Body of pancreas (tissue), 4 donors: ENCODE measurements around the gene LRIT2. TPM values are rescaled to one million over a fixed set of nuclear protein-coding genes. Genes with fewer than 3 reads are reported as not detected.

Experiments
- ATAC-seq: fragments of 150-250 bp; one replicate; pipeline ENCODE4 v1.9.1; 2016
- DNase-seq, 4 donors: peaks; one replicate each; pipeline ENCODE4 v3.0.0-alpha.2; 2019
- H3K27ac ChIP-seq, 4 donors: fragments of 200-600 bp; sonication (generic); 1 replicate in 3 of 4; 2 replicates in 1 of 4; pipeline versions ENCODE4 v1.5.1 to v1.6.1; 2016 to 2019; ENCODE audit warnings: mild to moderate bottlenecking in 1 of 4, mixed read lengths in 1 of 4, moderate library complexity in 1 of 4
- H3K27me3 ChIP-seq, 2 donors: fragments of 200-600 bp; sonication (generic); one replicate each; pipeline ENCODE4 v1.6.0; 2016; ENCODE audit warnings: mild to moderate bottlenecking in 1 of 2
- H3K36me3 ChIP-seq, 2 donors: fragments of 200-600 bp; sonication (generic); replicated peaks in 1 of 2; 2 replicates each; pipeline ENCODE4 v1.5.1; 2016; ENCODE audit warnings: low read depth in 2 of 2; ENCODE audit not compliant: insufficient read depth in 1 of 2
- H3K4me1 ChIP-seq: fragments of 200-600 bp; sonication (generic); one replicate; pipeline ENCODE4 v1.6.0; 2016
- H3K4me3 ChIP-seq, 2 donors: fragments of 200-600 bp; sonication (generic); 1 replicate in 1 of 2; 2 replicates in 1 of 2; pipeline ENCODE4 v1.5.1; 2016 to 2019
- H3K9me3 ChIP-seq, 3 donors: fragments of 200-600 bp; sonication (generic); 1 replicate in 2 of 3; 2 replicates in 1 of 3; pipeline ENCODE4 v1.5.1; 2016
- POLR2A ChIP-seq, 3 donors: fragments of 450-650 bp; IDR thresholded peaks; one replicate each; pipeline ENCODE4 v1.6.1; 2016; ENCODE audit warnings: antibody characterized with exemption in 3 of 3, mild to moderate bottlenecking in 2 of 3
- WGBS, 2 donors: methylation state at CpG; one replicate each; pipeline ENCODE4 v1.1.5; 2017; 5-methylcytosine and 5-hydroxymethylcytosine counted together
- intact Hi-C: fragments of 100-400 bp; cut with DNase I; formaldehyde crosslinking; loops from one replicate; pipeline ENCODE4 v1.15.1; 2023
- total RNA-seq, 2 donors: library from RNA; depleted of rRNA; stranded (reverse); fragments of >200 nt; gene quantifications; one replicate each; pipeline ENCODE4 v1.1.0, GENCODE V29; 2016
- TF ChIP-seq, protein P1 (sequence below), 7 experiments: fragments of 450-650 bp in 4 of 7; fragments of 200-600 bp in 3 of 7; sonication (generic) in 3 of 7; IDR thresholded peaks; one replicate each; pipeline ENCODE4 v1.5.1; 2016 to 2019; ENCODE audit warnings: antibody characterized with exemption in 7 of 7

Gene LRIT2
- total RNA-seq, 2 donors from 2014 or later: not detected

DNA sequence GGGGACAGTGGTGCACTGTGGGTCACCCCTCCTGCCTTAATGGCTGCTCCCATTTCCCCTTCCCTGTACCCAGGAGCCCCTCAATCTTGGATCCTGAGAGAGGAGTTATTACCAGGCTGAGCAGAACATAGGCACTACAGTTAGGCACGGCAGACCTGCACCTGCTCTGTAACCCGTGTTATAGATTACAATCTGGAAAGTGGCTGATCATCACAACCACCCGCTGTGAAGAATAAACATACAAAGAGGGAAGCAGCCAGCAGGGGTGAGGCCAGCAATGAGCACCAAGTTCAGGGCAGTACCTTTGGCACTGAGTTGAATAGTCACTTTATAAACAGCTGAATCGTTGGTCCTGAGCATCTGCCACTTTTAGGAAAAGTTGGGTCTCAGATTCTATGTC lies 29.3 kb downstream of the LRIT2 start:
- peaks cover 14% of the 10 kb centered on the region for H3K4me1 ChIP-seq
- no peak for ATAC-seq
- no peak overlapping the region for H3K27ac ChIP-seq
- H3K36me3 ChIP-seq: no peaks in the 10 kb centered on the region
- intact Hi-C loops: no loop called here
- no peaks in the 10 kb centered on the region for H3K9me3 ChIP-seq
- H3K27me3 ChIP-seq: peaks cover 0 to 22% of the 10 kb centered on the region in 2 donors
- no peak for DNase-seq
- TF ChIP-seq POLR2A (IDR thresholded peaks at IDR 0.05): no peak
- TF ChIP-seq, protein P1, sequence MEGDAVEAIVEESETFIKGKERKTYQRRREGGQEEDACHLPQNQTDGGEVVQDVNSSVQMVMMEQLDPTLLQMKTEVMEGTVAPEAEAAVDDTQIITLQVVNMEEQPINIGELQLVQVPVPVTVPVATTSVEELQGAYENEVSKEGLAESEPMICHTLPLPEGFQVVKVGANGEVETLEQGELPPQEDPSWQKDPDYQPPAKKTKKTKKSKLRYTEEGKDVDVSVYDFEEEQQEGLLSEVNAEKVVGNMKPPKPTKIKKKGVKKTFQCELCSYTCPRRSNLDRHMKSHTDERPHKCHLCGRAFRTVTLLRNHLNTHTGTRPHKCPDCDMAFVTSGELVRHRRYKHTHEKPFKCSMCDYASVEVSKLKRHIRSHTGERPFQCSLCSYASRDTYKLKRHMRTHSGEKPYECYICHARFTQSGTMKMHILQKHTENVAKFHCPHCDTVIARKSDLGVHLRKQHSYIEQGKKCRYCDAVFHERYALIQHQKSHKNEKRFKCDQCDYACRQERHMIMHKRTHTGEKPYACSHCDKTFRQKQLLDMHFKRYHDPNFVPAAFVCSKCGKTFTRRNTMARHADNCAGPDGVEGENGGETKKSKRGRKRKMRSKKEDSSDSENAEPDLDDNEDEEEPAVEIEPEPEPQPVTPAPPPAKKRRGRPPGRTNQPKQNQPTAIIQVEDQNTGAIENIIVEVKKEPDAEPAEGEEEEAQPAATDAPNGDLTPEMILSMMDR (IDR thresholded peaks at IDR 0.05): no peak
- H3K4me3 ChIP-seq: no peak overlapping the region
- WGBS, 2 donors: 13 to 14% methylated on average over 4 of the region's 4 CpGs

DNA sequence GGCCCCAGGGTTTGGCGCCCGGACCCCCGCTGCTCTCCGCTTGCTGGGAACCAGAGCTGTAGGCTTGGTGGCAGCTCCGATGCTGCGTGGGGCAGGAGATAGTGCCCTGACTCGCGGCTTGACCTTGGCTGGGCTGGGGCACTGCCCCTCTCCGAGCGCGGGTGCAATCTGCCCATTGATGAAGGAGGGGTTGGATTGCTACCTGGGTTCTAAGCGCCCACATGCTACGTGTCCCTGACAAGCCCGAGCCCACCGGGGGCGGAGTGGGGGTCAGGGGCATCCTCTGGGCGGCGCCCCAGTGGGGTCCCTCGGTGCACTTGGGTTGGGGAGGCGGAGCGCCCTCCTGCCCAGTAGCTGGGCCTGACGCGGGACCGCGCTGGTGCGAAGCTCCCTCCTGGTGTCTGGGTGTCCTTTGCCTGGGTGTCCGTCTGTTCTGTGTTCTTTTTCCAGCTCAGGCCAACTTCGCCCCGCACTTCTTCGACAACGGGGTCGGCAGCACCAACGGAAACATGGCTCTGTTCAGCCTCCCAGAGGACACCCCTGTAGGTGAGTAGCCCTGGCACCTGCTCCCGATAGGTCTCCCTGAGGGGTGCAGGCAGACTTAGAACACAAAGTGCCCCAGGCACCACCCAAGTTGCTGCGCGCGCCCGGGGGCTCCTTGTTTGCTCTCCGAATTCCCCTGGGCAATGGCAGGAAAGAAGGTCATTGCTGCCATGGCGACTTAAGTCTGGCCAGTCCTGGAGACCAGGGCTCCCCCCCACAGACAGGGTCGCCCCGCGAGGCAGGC lies 30.1 kb downstream of the LRIT2 start:
- Histone ChIP-seq H3K4me1 (peaks cover 14% of the 10 kb centered on the region), H3K36me3 (no peaks in the 10 kb centered on the region), H3K27me3 (peaks cover 0 to 22% of the 10 kb centered on the region in 2 donors), H3K4me3 (no peak overlapping the region), H3K27ac (no peak overlapping the region), H3K9me3 (no peaks in the 10 kb centered on the region)
- intact Hi-C loops: no loop called here
- TF ChIP-seq POLR2A (IDR thresholded peaks at IDR 0.05): no peak
- TF ChIP-seq, protein P1 (IDR thresholded peaks at IDR 0.05): no peak
- 13 to 28% methylated on average over 6 to 36 of the region's 43 CpGs for WGBS, 2 donors
- ATAC-seq (no peak), DNase-seq (no peak)

DNA sequence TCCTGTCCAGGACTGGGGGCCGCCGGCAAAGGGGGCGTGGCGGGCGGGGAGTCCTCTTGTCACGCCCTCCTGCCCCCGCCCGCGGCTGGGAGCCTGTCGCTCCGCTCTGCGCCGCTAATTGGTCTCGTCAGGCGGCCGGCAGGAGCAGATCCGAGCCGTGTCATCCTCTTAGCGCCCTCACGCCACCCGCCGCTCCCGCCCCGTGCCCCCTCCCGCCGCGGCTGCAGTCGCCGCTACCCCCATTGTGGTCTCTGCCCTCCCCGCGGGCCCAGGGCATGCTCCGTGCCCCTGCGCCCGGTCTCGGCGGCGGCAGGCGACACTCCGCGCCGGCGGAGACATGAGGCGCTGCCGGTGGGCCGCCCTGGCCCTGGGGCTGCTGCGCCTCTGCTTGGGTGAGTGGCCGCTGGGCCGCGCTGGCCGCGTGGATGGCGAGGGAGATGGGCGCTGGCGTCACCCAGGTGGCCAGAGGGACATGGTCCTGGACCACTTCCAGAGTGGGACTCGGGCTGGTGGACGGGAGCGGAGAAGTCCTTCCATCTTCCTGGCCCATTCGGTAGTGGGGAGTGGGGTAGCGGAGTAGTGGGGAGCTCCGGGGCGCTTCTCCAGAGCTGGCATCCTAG lies 30.8 kb downstream of the LRIT2 start, which contains the start of gene CDHR1:
Gene CDHR1 (plus strand): TSS at position 114 of the 620 bp plus-strand sequence. CDS start 224 bp downstream, at position 338.
- intact Hi-C loops: no loop called here
- TF ChIP-seq POLR2A (IDR thresholded peaks at IDR 0.05): no peak
- TF ChIP-seq, protein P1 (IDR thresholded peaks at IDR 0.05): no peak
- peaks cover 0 to 22% of the 10 kb centered on the region in 2 donors for H3K27me3 ChIP-seq
- ATAC-seq: peak; percentile 38
- no peak within 1 kb of the TSS for H3K27ac ChIP-seq
- no peaks in the 10 kb centered on the region for H3K36me3 ChIP-seq
- peak in 2 of 4 donors; percentile 9 to 25 for DNase-seq
- peaks cover 14% of the 10 kb centered on the region for H3K4me1 ChIP-seq
- peak within 1 kb of the TSS in 1 of 2 donors; percentile 17 for H3K4me3 ChIP-seq
- 0 to 1% methylated on average over 17 to 61 of the region's 61 CpGs for WGBS, 2 donors
- no peaks in the 10 kb centered on the region for H3K9me3 ChIP-seq

DNA sequence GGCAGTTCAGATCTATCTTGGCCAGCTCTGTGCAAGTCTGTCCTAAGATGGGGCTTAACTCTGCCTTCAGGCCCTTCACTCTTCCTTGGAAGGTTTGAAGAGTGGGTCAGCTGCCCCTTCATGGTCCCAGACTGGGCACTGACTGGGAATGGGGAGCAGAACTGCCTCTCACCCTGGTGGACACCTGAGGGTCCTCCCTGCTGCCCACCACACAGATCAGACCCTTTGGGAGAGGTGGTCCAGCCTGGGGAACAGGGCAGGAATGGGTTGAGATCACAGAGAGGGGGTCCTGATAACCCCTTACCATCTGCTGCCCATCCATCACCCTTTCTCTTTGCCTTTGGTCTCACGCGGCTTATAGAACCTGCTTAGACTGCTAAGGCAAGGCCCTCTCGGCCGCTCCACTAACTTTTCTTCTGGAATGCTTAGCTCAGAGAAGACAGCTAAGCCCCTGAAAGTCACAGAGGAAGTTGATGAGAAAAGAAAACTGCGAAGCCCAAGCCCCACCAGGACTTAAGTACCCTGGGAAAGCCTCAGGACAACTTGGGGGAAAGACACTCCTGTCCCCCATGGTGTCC lies 31.4 kb downstream of the LRIT2 start:
- Histone ChIP-seq H3K27me3 (peaks cover 0 to 22% of the 10 kb centered on the region in 2 donors), H3K27ac (no peak overlapping the region), H3K4me1 (peaks cover 14% of the 10 kb centered on the region), H3K9me3 (no peaks in the 10 kb centered on the region), H3K36me3 (no peaks in the 10 kb centered on the region), H3K4me3 (peak overlapping the region in 1 of 2 donors; percentile 17)
- no peak for ATAC-seq
- no peak for DNase-seq
- no peak for TF ChIP-seq POLR2A (IDR thresholded peaks at IDR 0.05)
- TF ChIP-seq, protein P1 (IDR thresholded peaks at IDR 0.05): no peak
- intact Hi-C loops: no loop called here
- 34 to 42% methylated on average over 5 of the region's 5 CpGs for WGBS, 2 donors
